ENCODE results near the gene GTF2F2. TPM values are rescaled to one million over a fixed set of nuclear protein-coding genes. Genes with fewer than 3 reads are reported as not detected.
A peak's percentile ranks its signal among the peaks of the same experiment; 100 is the strongest.

GTF2F2 gene
- total RNA-seq, 1 donor from 2014 or later, result 19.9 TPM

DNA sequence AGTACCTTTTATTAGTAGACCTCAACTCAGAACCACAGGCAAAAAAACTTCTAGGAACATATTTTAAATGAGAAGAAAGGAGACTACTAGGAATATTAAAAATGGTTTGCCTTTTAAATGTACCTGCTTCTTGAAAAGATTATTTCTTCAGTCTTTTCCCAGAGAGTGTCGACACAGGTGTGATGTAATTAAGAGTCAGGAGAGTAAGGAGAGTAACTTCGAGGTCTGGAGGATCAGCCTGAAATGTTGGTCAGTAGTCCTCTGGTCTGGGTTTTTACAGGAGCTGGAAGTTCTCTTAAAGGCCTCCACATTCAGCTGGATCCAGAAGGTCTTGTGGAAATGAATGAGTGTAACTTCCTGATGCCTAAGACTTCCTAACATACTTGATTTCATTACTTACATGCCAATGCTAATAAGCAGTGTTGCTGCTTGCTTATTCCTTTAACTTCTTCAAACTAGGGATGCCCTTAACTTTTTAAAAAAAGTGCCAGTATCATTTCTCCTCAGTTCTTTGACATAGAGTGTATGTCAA, 80.5 kb downstream of the GTF2F2 start, which contains the start of gene KCTD4:
KCTD4 (minus strand) TSS at position 345 of the 532 bp plus-strand sequence. CDS start 6,478 bp downstream, outside the sequence.
- Mint-ChIP-seq H3K27me3 (ENCODE audit: low read depth) (no peaks in the 10 kb centered on the region), H3K9me3 (peaks cover 2% of the 10 kb centered on the region), H3K36me3 (peaks cover 10% of the 10 kb centered on the region), H3K4me1 (peaks cover 17% of the 10 kb centered on the region), H3K27ac (no peak within 1 kb of the TSS), H3K4me3 (no peak within 1 kb of the TSS)
- TF ChIP-seq, protein P1, sequence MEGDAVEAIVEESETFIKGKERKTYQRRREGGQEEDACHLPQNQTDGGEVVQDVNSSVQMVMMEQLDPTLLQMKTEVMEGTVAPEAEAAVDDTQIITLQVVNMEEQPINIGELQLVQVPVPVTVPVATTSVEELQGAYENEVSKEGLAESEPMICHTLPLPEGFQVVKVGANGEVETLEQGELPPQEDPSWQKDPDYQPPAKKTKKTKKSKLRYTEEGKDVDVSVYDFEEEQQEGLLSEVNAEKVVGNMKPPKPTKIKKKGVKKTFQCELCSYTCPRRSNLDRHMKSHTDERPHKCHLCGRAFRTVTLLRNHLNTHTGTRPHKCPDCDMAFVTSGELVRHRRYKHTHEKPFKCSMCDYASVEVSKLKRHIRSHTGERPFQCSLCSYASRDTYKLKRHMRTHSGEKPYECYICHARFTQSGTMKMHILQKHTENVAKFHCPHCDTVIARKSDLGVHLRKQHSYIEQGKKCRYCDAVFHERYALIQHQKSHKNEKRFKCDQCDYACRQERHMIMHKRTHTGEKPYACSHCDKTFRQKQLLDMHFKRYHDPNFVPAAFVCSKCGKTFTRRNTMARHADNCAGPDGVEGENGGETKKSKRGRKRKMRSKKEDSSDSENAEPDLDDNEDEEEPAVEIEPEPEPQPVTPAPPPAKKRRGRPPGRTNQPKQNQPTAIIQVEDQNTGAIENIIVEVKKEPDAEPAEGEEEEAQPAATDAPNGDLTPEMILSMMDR (IDR thresholded peaks at IDR 0.05; ENCODE audit: unreplicated experiment), result no peak
- no peak for DNase-seq (ENCODE audit: low spot score in 2 of 2, unreplicated experiment in 2 of 2)

DNA sequence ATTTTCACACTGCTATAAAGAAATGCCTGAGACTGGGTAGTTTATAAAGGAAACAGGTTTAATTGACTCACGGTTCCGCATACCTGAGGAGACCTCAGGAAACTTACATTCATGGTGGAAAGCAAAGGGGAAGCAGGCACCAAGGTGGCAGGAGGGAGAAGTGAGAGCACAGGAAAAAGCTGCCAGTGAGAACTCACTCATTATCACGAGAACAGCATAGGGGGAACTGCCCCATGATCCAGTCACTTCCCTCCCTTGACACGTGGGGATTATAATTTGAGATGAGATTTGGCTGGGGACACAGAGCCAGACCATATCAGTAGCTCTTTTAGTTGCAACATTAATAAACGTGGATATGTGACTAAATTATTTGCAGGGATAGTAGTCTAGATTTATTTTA, 84.8 kb downstream of the GTF2F2 start:
- no peaks in the 10 kb centered on the region for H3K27me3 Mint-ChIP-seq (ENCODE audit: low read depth)
- DNase-seq (ENCODE audit: low spot score in 2 of 2, unreplicated experiment in 2 of 2), result no peak
- TF ChIP-seq, protein P1 (IDR thresholded peaks at IDR 0.05; ENCODE audit: unreplicated experiment), result no peak
- H3K9me3 Mint-ChIP-seq, result peaks cover 2% of the 10 kb centered on the region
- H3K4me3 Mint-ChIP-seq, result no peak overlapping the region
- H3K27ac Mint-ChIP-seq, result peak overlapping the region; percentile 1
- peaks cover 24% of the 10 kb centered on the region for H3K4me1 Mint-ChIP-seq
- peaks cover 20% of the 10 kb centered on the region for H3K36me3 Mint-ChIP-seq

DNA sequence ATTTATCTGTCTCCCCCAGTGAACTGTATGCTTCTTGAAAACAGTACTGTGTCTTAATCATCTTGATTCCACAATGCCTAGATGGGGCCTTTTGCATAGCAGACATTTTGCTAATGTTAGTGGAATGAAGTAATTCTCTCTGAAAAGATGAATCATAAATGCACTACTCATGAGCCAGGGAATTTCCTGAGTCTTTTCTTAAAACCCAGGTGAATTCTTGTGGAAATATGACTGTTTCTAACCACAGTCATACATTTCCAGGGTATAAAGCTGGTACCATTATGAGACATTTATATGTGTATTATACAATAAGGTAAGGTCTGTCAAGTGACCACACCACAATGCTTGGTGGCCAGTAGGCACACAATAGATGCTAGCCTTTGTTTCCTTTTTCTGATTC, 86.0 kb downstream of the GTF2F2 start:
- TF ChIP-seq, protein P1 (IDR thresholded peaks at IDR 0.05; ENCODE audit: unreplicated experiment), result no peak
- H3K4me3 Mint-ChIP-seq, result no peak overlapping the region
- H3K4me1 Mint-ChIP-seq, result peaks cover 19% of the 10 kb centered on the region
- H3K9me3 Mint-ChIP-seq, result peaks cover 2% of the 10 kb centered on the region
- peaks cover 28% of the 10 kb centered on the region for H3K36me3 Mint-ChIP-seq
- no peak for DNase-seq (ENCODE audit: low spot score in 2 of 2, unreplicated experiment in 2 of 2)
- peak overlapping the region; percentile 94 for H3K27ac Mint-ChIP-seq
- no peaks in the 10 kb centered on the region for H3K27me3 Mint-ChIP-seq (ENCODE audit: low read depth)

DNA sequence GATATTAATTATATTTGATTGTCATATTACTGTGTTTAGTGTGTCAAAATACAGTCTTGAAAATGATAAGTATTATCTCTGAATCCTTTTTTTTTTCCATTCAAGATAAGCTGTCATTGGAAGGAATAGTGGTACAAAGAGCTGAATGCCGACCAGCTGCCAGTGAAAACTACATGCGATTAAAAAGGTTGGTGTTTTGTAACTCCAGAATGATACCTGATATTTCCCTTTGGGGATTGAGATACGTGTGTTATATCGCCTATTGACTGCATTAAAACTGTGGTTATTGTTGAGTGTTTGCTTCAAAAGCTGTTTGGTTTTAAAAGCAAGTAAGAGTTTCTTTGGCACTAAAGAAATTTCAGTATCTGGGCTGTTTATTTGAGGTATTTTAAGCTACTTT, 87.0 kb downstream of the GTF2F2 start:
- H3K9me3 Mint-ChIP-seq, result peaks cover 1% of the 10 kb centered on the region
- no peak for DNase-seq (ENCODE audit: low spot score in 2 of 2, unreplicated experiment in 2 of 2)
- H3K27me3 Mint-ChIP-seq (ENCODE audit: low read depth), result no peaks in the 10 kb centered on the region
- TF ChIP-seq, protein P1 (IDR thresholded peaks at IDR 0.05; ENCODE audit: unreplicated experiment), result no peak
- peaks cover 20% of the 10 kb centered on the region for H3K36me3 Mint-ChIP-seq
- peaks cover 19% of the 10 kb centered on the region for H3K4me1 Mint-ChIP-seq
- peak overlapping the region; percentile 75 for H3K27ac Mint-ChIP-seq
- H3K4me3 Mint-ChIP-seq, result no peak overlapping the region

DNA sequence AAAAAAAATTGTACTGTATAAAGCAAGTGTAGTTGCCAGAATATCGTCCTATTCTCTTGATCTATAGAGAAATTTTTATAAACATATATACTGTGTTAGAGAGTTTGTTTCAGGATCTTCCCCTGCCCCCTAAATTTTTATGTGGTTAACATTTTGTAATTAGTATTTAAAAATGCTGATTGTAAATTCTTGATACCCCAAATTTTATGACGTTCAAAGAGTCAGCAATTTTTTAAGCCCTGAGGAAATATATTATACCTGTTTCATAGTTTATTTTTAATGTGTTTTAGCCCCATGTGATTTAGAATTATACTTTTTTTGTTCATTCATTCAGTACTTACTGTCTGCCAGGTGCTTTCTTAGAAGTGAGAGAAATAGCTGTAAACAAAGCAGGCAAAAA, 87.8 kb downstream of the GTF2F2 start:
- Mint-ChIP-seq H3K27me3 (ENCODE audit: low read depth) (no peaks in the 10 kb centered on the region), H3K4me1 (peaks cover 19% of the 10 kb centered on the region), H3K4me3 (no peak overlapping the region), H3K27ac (peak overlapping the region; percentile 75), H3K36me3 (peaks cover 18% of the 10 kb centered on the region), H3K9me3 (no peaks in the 10 kb centered on the region)
- TF ChIP-seq, protein P1 (IDR thresholded peaks at IDR 0.05; ENCODE audit: unreplicated experiment), result no peak
- DNase-seq (ENCODE audit: low spot score in 2 of 2, unreplicated experiment in 2 of 2), result no peak
